Measurements from ENCODE around the gene ZNF524. TPM values are rescaled to one million over a fixed set of nuclear protein-coding genes. Genes with fewer than 3 reads are reported as not detected.
A peak's percentile ranks its signal among the peaks of the same experiment; 100 is the strongest.

Gene ZNF524
- total RNA-seq, 2 donors from 2014 or later, result 10.6 to 14.7 TPM

GRCh38 chr19:55648585-55649267, 48.6 kb downstream of the ZNF524 start:
- H3K4me3 Mint-ChIP-seq, result peak overlapping the region; percentile 62
- H3K27me3 Mint-ChIP-seq, result peaks cover 0 to 3% of the 10 kb centered on the region in 2 donors
- no peak for ATAC-seq
- no peaks in the 10 kb centered on the region for H3K9me3 Mint-ChIP-seq
- H3K36me3 Mint-ChIP-seq, result no peaks in the 10 kb centered on the region
- peak overlapping the region in 1 of 2 donors; percentile 59 for H3K27ac Mint-ChIP-seq
- no peak for DNase-seq (ENCODE audit: low spot score)
- peaks cover 9 to 26% of the 10 kb centered on the region in 2 donors for H3K4me1 Mint-ChIP-seq (ENCODE audit: low read depth in 2 of 2)

GRCh38 chr19:55649268-55650125, 49.4 kb downstream of the ZNF524 start:
- Mint-ChIP-seq H3K4me1 (ENCODE audit: low read depth in 2 of 2) (peaks cover 15 to 24% of the 10 kb centered on the region in 2 donors), H3K36me3 (no peaks in the 10 kb centered on the region), H3K27me3 (peaks cover 0 to 3% of the 10 kb centered on the region in 2 donors), H3K9me3 (no peaks in the 10 kb centered on the region), H3K4me3 (peak overlapping the region; percentile 54), H3K27ac (peak overlapping the region in 1 of 2 donors; percentile 59)
- ATAC-seq, result no peak
- DNase-seq (ENCODE audit: low spot score), result no peak

- DNase-seq (ENCODE audit: low spot score), result no peak
- no peaks in the 10 kb centered on the region for H3K9me3 Mint-ChIP-seq
- peaks cover 15 to 24% of the 10 kb centered on the region in 2 donors for H3K4me1 Mint-ChIP-seq (ENCODE audit: low read depth in 2 of 2)
- H3K4me3 Mint-ChIP-seq, result peak overlapping the region; percentile 30
- no peak for ATAC-seq
- H3K36me3 Mint-ChIP-seq, result no peaks in the 10 kb centered on the region
- peak overlapping the region in 1 of 2 donors; percentile 58 for H3K27ac Mint-ChIP-seq
- peaks cover 0 to 3% of the 10 kb centered on the region in 2 donors for H3K27me3 Mint-ChIP-seq
These were observed 50.1 kb downstream of the ZNF524 start for GRCh38 chr19:55650126-55650557.

- Mint-ChIP-seq H3K36me3 (peaks cover 4% of the 10 kb centered on the region), H3K27ac (no peak overlapping the region), H3K27me3 (peaks cover 0 to 3% of the 10 kb centered on the region in 2 donors), H3K4me3 (peak overlapping the region; percentile 30), H3K4me1 (ENCODE audit: low read depth in 2 of 2) (peaks cover 17 to 22% of the 10 kb centered on the region in 2 donors), H3K9me3 (no peaks in the 10 kb centered on the region)
- no peak for DNase-seq (ENCODE audit: low spot score)
- no peak for ATAC-seq
These were observed 50.6 kb downstream of the ZNF524 start for GRCh38 chr19:55650602-55651230.

GRCh38 chr19:55651236-55651635, 51.1 kb downstream of the ZNF524 start:
- Mint-ChIP-seq H3K36me3 (peaks cover 9% of the 10 kb centered on the region), H3K27ac (no peak overlapping the region), H3K4me3 (no peak overlapping the region), H3K27me3 (peaks cover 0 to 3% of the 10 kb centered on the region in 2 donors), H3K4me1 (ENCODE audit: low read depth in 2 of 2) (peaks cover 23 to 27% of the 10 kb centered on the region in 2 donors), H3K9me3 (no peaks in the 10 kb centered on the region)
- ATAC-seq (no peak), DNase-seq (ENCODE audit: low spot score) (no peak)

GRCh38 chr19:55652311-55653128, 52.4 kb downstream of the ZNF524 start:
- H3K27ac Mint-ChIP-seq, result no peak overlapping the region
- H3K36me3 Mint-ChIP-seq, result peaks cover 14% of the 10 kb centered on the region
- H3K9me3 Mint-ChIP-seq, result no peaks in the 10 kb centered on the region
- peaks cover 27 to 30% of the 10 kb centered on the region in 2 donors for H3K4me1 Mint-ChIP-seq (ENCODE audit: low read depth in 2 of 2)
- DNase-seq (ENCODE audit: low spot score), result no peak
- no peak overlapping the region for H3K4me3 Mint-ChIP-seq
- ATAC-seq, result no peak
- H3K27me3 Mint-ChIP-seq, result peaks cover 0 to 3% of the 10 kb centered on the region in 2 donors

Other genes starting within 250 kb of the ZNF524 start
- not detected for gene COX6B2, start 245.6 kb upstream of the ZNF524 start, total RNA-seq
- not detected for gene GARIN5B, start 237.0 kb upstream of the ZNF524 start, total RNA-seq
- under 1 TPM in 1 of 2 donors, not detected in 1; 0.78 TPM for gene IL11, start 229.8 kb upstream of the ZNF524 start, total RNA-seq
- not detected for gene TMEM190, start 223.5 kb upstream of the ZNF524 start, total RNA-seq
- 1 to 10 TPM; 5.2 to 8.3 TPM for gene TMEM238, start 216.0 kb upstream of the ZNF524 start, total RNA-seq
- gene RPL28, start 214.4 kb upstream of the ZNF524 start, total RNA-seq, result 1,000 to 10,000 TPM; 1,106 to 1,518 TPM
- gene UBE2S, start 192.5 kb upstream of the ZNF524 start, total RNA-seq, result 100 to 1,000 TPM; 247 to 423 TPM
- gene SHISA7, start 157.0 kb upstream of the ZNF524 start, total RNA-seq, result not detected
- gene ISOC2, start 138.6 kb upstream of the ZNF524 start, total RNA-seq, result 10 to 100 TPM; 25.6 to 45.1 TPM
- not detected for gene C19orf85, start 135.5 kb upstream of the ZNF524 start, total RNA-seq
- 10 to 100 TPM in 1 of 2 donors, 1 to 10 TPM in 1; 8.0 to 12.3 TPM for gene ZNF628, start 123.7 kb upstream of the ZNF524 start, total RNA-seq
- 10 to 100 TPM in 1 of 2 donors, 1 to 10 TPM in 1; 6.1 to 14.0 TPM for gene NAT14, start 115.1 kb upstream of the ZNF524 start, total RNA-seq
- gene SSC5D, start 111.9 kb upstream of the ZNF524 start, total RNA-seq, result under 1 TPM in 1 of 2 donors, not detected in 1; 0.50 TPM
- not detected for gene SBK2, start 63.2 kb upstream of the ZNF524 start, total RNA-seq
- gene SBK3, start 54.7 kb upstream of the ZNF524 start, total RNA-seq, result not detected
- 10 to 100 TPM in 1 of 2 donors, 1 to 10 TPM in 1; 6.5 to 10.2 TPM for gene ZNF579, start 19.4 kb upstream of the ZNF524 start, total RNA-seq
- 10 to 100 TPM; 11.8 to 15.8 TPM for gene FIZ1, start 771 bp upstream of the ZNF524 start, total RNA-seq
- gene ZNF865, start 5.4 kb downstream of the ZNF524 start, total RNA-seq, result 10 to 100 TPM; 15.4 to 20.7 TPM
- gene ZNF784, start 24.3 kb downstream of the ZNF524 start, total RNA-seq, result 1 to 10 TPM; 2.6 to 4.5 TPM
- gene ZNF580, start 40.7 kb downstream of the ZNF524 start, total RNA-seq, result 10 to 100 TPM; 35.7 to 39.5 TPM
- 10 to 100 TPM; 15.1 to 27.6 TPM for gene ZNF581, start 43.4 kb downstream of the ZNF524 start, total RNA-seq
- gene CCDC106, start 47.9 kb downstream of the ZNF524 start, total RNA-seq, result 1 to 10 TPM; 1.9 to 3.3 TPM
- 100 to 1,000 TPM; 266 to 434 TPM for gene U2AF2, start 54.7 kb downstream of the ZNF524 start, total RNA-seq
- 10 to 100 TPM; 40.7 to 63.9 TPM for gene EPN1, start 74.9 kb downstream of the ZNF524 start, total RNA-seq
- not detected for gene NLRP9, start 138.1 kb downstream of the ZNF524 start, total RNA-seq
- not detected for gene RFPL4A, start 158.8 kb downstream of the ZNF524 start, total RNA-seq
- not detected for gene RFPL4AL1, start 168.8 kb downstream of the ZNF524 start, total RNA-seq
- gene NLRP11, start 231.7 kb downstream of the ZNF524 start, total RNA-seq, result not detected
- gene NLRP4, start 236.3 kb downstream of the ZNF524 start, total RNA-seq, result not detected